NCI-H128 (cell line): Measurements from ENCODE around the gene SLC1A1.

Experiments used
- DNase-seq: peaks from one replicate; lab custom pipeline; 2025; ENCODE audit not compliant: unreplicated experiment; lab: John Stamatoyannopoulos, UW

SLC1A1 gene

DNA sequence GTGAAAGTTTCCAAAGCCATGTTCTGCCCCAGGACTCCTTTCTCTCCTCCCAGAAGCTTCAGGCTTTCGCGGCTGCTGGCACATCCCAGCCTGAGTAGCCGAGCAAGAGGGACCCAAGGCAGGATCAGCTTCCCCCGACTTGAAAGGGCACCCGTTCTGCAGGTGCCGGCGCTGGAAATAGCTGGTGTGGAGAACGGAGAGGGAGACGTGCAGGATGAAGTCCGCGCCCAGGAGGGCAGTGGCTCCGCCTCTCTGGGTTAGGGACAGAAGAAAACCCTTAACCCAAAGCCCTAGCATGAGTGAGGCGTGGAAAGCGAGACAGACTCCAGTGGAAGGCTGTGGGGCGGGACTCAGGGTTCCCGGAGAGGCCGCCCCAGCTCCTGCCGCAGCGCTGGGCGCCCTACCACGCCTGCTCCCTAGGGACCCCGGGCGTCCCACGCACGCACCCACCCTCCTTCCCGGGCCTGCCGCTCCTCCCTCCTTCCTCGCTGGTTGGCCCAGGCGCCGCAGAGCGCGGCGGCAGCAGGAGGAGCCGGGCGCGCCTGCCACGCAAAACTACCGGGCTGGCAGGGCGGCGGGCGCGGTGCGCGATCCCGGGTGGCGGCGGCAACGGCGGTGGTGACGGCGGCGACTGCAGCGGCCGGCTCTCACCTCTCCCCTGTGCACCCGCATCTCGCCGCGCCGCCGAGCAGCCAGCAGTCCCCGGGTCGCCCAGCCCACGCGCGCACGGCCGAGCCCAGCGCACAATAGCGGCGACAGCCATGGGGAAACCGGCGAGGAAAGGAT lies at the start of gene SLC1A1:
Gene SLC1A1, plus strand, starts transcription at position 550 of the 786 bp plus-strand sequence. Its CDS starts 212 bp downstream, at position 762.
- DNase-seq: peak; percentile 16

GRCh38 chr9:4442806-4443205 lies 47.5 kb upstream of the SLC1A1 start:
- no peak for DNase-seq

- DNase-seq: no peak
Observed at GRCh38 chr9:4443439-4443838, 46.8 kb upstream of the SLC1A1 start.

DNA sequence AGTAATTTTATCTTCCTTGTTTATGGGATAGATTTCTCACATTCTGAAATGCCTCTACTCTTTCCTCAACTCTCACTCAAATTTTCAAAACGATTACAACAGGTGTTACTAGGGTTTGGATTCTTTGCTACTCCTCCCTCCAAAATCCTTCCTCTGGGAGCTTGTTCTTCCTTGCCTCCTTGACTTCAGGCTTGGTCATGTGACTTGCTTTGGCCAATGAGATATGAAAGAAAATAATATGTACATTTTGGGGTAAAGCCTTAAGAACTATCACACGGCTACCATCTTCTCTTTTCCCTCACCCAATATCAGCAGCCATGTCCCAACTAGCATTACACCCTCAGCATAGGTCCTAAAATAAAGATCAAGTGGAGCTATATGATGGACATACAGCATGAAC lies 28.8 kb upstream of the SLC1A1 start:
- no peak for DNase-seq

DNA sequence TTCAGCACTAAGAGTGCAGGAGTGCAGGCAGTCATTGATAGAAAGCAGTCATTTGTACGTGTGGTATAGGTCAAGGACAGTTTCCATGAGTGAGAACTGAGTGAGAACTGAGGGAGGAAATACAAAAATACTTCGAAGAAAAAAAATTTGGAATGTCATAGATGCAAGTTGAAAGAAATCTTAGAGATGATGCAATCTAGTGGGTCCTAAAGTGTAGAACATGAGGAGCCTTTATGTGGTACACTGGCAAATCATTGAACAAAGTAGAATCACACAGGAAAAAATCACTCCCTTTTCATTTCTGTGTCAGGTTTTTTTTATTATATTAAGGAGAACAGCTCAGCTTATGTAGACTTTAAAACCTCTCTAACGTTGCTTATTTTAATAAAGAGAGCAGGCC lies 26.4 kb upstream of the SLC1A1 start:
- no peak for DNase-seq

DNA sequence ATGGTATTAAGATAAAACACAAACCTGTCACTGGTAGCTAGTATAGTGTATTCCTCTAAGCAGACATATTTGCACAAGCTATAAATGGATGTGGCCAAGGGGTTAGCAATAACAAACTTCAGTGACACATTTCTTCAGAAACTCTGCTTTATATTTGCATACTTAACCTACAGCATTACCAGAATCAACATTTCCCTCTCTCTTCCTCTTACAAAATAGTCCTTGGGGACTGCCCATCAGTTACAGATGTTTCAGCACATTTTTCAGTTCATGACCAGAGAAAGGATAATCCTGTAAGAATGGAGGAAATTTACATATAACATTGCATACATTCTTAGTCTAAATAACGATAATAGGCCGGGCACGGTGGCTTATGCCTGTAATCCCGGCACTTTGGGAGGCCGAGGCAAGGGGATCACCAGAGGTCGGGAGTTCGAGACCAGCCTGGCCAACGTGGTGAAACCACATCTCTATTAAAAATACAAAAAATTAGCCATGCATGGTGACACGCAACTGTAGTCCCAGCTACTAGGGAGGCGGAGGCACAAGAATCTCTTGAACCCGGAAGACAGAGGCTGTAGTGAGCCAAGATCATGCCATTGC lies 25.3 kb upstream of the SLC1A1 start:
- DNase-seq: no peak

DNA sequence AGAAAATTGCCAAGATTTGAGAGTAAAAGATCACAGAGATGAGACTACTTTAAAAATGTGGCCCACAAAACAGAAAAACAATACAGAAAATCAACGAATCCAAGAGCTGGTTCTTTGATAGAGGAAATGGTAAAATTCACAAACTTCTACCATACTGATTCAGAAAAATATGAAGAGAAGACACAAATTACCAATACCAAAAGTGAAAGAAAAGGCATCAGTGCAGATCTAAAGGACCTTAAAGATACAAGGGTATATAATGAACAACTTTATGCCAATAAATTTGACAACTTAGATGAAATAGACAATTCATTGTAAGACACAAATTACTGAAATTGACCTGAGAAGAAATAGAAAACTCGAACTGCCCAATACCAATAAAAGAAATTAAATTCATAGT lies 24.4 kb upstream of the SLC1A1 start:
- DNase-seq: no peak

DNA sequence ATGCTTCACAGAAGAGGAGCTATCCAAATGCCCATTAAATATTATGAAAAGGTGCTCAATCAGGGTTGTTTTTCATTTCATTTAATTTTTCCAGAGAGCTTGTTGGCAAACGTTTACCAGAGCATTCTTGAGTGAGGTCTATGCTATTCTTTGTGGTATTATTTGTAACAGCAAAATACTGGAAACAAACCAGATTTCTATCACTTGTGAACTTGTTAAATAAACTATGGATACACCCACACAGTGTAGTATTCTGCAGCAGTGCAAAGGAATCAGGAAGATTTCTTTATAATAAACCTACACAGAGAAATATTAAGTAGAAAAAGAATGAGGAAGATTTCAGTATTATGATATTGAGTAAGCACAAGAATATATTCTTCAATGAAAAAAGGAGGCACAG lies 15.0 kb upstream of the SLC1A1 start:
- no peak for DNase-seq

DNA sequence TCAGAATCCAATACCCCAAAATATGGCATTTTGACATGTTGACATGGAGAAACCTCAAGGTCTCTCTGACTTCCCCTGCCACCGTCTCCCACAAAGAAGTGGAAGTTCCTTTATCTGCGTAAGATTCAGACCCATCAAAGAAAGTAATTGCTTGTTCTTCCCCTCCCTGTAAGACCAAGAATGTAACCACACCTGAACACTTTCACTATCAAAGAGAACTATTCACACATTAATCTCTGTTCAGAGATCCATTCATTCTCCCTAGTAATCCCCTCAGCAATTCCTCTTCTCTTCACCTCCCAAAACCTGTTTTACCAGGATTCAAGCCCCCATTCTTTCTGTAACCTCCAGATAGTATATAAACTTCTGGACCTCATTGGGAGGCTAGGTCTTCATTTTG lies 4.1 kb upstream of the SLC1A1 start:
- DNase-seq: no peak

DNA sequence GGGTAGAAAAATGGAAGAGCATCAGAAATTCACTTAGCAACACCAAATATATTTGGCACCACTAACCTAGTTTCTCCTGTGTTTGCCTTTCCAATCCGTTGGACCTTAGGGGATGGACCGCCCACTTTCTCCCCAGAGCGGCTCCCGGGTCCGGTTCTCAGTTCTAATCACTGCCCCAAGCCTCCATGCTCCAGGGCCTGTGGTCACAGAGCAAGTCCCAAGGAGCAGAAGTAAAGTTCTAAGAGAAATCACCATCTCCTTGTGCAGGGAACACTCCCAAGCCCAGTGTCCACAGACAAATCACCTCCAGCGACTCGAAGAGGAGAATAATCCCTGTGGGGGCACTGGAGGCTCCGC lies 728 bp upstream of the SLC1A1 start:
- no peak for DNase-seq

- no peak for DNase-seq
Observed at GRCh38 chr9:4490705-4491625, 697 bp downstream of the SLC1A1 start.

DNA sequence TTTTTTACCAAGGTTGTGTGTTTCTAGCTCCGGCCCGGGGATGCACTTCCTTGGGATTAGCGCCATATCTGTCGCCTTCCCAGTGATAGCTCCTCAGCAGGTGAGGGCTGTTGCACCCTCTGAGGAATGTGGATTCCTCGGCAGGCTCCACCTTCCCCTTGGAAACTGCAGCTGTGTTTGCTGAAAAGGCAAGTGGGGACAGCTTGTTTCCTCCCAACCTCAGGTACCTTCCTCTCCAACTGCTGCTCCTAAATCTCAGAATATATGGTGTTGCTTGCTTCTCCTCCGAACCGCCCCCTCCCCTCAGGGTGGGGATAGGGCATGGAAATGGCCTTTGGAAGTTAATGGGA lies 1.3 kb downstream of the SLC1A1 start:
- DNase-seq: no peak

DNA sequence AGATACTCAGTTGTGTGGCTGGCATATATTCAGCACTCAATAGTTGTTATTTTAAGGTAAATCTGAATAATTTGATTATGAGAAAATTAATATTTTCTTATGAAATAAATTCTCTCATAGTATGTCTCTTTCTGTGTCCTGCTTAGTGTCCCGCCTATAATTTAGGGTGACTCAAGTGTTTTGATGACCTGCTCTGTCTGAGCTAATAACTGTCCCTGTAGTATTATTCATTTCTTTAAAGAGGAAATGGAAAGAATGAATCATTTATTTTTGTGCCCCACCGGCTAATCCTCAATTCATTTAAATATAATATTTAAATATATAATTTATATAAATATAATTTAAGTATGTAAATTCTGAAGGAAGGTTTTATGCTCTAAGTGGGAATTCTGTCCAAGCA lies 4.1 kb downstream of the SLC1A1 start:
- no peak for DNase-seq

DNA sequence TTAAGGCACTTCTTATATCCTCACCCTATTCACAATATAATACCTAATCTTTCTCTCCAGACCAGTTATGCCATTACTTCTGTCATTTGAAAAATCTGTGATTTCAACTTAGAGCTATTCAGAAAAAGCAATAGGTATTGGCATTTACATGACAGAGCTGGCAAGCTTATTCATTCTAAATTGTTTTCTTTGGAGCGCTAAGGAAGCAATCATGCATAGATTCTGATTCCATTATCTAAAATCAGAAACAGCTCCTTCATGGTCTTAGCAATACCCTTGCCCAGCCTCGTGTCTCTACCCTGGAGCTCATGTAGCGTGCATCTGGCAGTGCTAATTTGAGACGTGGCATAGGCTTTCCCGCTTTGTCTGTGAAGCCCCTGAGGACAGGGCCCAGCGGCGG lies 4.5 kb downstream of the SLC1A1 start:
- no peak for DNase-seq

GRCh38 chr9:4495537-4495936 lies 5.3 kb downstream of the SLC1A1 start:
- no peak for DNase-seq

GRCh38 chr9:4496497-4496896 lies 6.2 kb downstream of the SLC1A1 start:
- DNase-seq: no peak

GRCh38 chr9:4497395-4497794 lies 7.1 kb downstream of the SLC1A1 start:
- DNase-seq: no peak

- no peak for DNase-seq
Observed at GRCh38 chr9:4497855-4498254, 7.6 kb downstream of the SLC1A1 start.

GRCh38 chr9:4499917-4500316 lies 9.6 kb downstream of the SLC1A1 start:
- peak; percentile 58 for DNase-seq

GRCh38 chr9:4501147-4501507 lies 10.9 kb downstream of the SLC1A1 start:
- no peak for DNase-seq

DNA sequence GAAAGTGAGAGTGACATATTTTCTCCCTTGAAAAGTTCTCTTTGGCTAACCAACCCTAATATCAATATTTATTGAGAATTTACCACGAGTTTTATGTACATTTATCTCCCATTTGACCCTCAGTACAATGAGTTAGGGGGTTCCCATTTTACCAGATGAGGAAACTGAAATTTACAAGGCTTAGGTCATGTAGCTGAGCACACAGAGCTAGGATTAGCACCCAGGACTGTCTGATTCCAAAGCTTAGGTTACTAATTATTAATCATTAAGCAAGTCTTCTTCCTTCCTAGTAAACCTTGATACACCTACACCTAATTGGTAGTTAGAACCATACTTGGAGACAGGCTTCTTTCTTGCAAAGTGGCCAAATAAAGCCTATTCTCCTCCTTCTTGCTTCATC lies 12.2 kb downstream of the SLC1A1 start:
- no peak for DNase-seq

GRCh38 chr9:4503103-4503502 lies 12.8 kb downstream of the SLC1A1 start:
- DNase-seq: no peak
